ENCODE measurements around the gene EPAS1. TPM values are rescaled to one million over a fixed set of nuclear protein-coding genes. Genes with fewer than 3 reads are reported as not detected.

Gene EPAS1
- total and polyA plus RNA-seq, 9 of the 15 experiments (the other 6 are each of a cell fraction or from before 2014, with no cell fraction given) = 0.25 to 11.2 (median 4.1) TPM

DNA sequence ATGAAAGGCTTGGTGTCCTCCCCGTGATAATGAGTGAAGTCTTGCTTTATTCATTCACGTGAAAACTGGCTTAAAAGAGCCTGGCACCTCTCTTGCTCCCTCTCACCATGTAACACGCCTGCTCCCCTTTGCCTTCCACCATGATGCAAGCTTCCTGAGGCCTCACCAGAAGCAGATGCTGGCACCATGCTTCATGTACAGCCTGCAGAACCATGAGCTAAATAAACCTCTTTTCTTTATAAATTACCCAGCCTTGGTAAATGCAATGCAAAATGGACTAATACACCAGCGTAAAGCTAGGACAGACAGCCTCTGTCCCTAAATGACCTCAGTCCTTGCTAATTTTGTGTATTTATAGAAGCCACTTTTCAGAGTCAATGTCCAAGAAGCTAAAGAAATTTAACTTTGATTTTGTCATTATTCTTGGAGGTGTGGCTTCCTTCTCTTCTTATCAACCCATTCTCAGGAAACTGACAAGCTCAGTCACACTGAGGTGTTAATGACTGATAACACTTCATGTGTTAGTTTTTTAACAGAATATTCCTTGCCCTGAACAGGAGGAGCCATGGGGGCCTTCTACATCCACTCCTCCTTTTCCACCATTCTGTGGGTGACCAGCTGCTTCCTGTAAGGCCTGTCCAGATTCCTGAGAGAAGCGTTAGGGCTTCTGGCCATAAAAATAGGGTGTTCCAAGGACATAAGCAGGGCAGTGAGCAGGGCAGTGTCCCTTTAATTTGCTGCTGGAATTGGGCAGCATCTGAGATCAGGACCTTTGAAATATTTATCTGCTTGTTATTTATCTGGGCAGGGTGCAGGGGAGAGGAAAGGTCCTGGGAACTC is 38.0 kb upstream of the EPAS1 start (continued):
- TF ChIP-seq, protein P1, sequence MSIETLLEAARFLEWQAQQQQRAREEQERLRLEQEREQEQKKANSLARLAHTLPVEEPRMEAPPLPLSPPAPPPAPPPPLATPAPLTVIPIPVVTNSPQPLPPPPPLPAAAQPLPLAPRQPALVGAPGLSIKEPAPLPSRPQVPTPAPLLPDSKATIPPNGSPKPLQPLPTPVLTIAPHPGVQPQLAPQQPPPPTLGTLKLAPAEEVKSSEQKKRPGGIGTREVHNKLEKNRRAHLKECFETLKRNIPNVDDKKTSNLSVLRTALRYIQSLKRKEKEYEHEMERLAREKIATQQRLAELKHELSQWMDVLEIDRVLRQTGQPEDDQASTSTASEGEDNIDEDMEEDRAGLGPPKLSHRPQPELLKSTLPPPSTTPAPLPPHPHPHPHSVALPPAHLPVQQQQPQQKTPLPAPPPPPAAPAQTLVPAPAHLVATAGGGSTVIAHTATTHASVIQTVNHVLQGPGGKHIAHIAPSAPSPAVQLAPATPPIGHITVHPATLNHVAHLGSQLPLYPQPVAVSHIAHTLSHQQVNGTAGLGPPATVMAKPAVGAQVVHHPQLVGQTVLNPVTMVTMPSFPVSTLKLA (conservative IDR thresholded peaks at IDR 0.05) = no peak
- TF ChIP-seq RBM34 (IDR thresholded peaks at IDR 0.05; ENCODE audit: borderline replicate concordance, insufficient read depth, low read length) = no peak
- no peak; a peak in 1 of 4 replicates for TF ChIP-seq ARNT (IDR thresholded peaks at IDR 0.05)
- TF ChIP-seq ZNF507 (tag; conservative IDR thresholded peaks at IDR 0.05) = 0 out of 2 replicates have a peak, but pooled peaks have one; percentile 18
- TF ChIP-seq, protein P2, sequence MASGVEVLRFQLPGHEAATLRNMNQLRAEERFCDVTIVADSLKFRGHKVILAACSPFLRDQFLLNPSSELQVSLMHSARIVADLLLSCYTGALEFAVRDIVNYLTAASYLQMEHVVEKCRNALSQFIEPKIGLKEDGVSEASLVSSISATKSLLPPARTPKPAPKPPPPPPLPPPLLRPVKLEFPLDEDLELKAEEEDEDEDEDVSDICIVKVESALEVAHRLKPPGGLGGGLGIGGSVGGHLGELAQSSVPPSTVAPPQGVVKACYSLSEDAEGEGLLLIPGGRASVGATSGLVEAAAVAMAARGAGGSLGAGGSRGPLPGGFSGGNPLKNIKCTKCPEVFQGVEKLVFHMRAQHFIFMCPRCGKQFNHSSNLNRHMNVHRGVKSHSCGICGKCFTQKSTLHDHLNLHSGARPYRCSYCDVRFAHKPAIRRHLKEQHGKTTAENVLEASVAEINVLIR (CRISPR knock-in tag; IDR thresholded peaks at IDR 0.05) = no peak
- TF ChIP-seq RBM25 (IDR thresholded peaks at IDR 0.05; ENCODE audit: low read depth, low read length, severe bottlenecking) = no peak
- TF ChIP-seq MTF1 (CRISPR knock-in tag; IDR thresholded peaks at IDR 0.05; ENCODE audit: borderline replicate concordance) = no peak
- no peak for TF ChIP-seq ZSCAN32 (CRISPR knock-in tag; IDR thresholded peaks at IDR 0.05)
- TF ChIP-seq CBX8 (IDR thresholded peaks at IDR 0.05; ENCODE audit: borderline replicate concordance, extremely low read depth, low read depth, low read length, poor library complexity, severe bottlenecking) = no peak
- peak; percentile 93 for TF ChIP-seq ARID1B (IDR thresholded peaks at IDR 0.05)
- TF ChIP-seq L3MBTL2 (IDR thresholded peaks at IDR 0.05) = peak; percentile 41; the same call in 1 of the 2 replicates
- peak; percentile 82 to 88 for TF ChIP-seq KDM1A (IDR thresholded peaks at IDR 0.05)
- TF ChIP-seq, protein P3, sequence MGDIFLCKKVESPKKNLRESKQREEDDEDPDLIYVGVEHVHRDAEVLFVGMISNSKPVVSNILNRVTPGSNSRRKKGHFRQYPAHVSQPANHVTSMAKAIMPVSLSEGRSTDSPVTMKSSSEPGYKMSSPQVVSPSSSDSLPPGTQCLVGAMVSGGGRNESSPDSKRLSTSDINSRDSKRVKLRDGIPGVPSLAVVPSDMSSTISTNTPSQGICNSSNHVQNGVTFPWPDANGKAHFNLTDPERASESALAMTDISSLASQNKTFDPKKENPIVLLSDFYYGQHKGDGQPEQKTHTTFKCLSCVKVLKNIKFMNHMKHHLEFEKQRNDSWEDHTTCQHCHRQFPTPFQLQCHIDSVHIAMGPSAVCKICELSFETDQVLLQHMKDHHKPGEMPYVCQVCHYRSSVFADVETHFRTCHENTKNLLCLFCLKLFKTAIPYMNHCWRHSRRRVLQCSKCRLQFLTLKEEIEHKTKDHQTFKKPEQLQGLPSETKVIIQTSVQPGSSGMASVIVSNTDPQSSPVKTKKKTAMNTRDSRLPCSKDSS (IDR thresholded peaks at IDR 0.05; ENCODE audit: low read depth, partially characterized antibody) = no peak
- TF ChIP-seq, protein P4, sequence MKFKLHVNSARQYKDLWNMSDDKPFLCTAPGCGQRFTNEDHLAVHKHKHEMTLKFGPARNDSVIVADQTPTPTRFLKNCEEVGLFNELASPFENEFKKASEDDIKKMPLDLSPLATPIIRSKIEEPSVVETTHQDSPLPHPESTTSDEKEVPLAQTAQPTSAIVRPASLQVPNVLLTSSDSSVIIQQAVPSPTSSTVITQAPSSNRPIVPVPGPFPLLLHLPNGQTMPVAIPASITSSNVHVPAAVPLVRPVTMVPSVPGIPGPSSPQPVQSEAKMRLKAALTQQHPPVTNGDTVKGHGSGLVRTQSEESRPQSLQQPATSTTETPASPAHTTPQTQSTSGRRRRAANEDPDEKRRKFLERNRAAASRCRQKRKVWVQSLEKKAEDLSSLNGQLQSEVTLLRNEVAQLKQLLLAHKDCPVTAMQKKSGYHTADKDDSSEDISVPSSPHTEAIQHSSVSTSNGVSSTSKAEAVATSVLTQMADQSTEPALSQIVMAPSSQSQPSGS (CRISPR knock-in tag; IDR thresholded peaks at IDR 0.05) = no peak
- TF ChIP-seq, protein P5, sequence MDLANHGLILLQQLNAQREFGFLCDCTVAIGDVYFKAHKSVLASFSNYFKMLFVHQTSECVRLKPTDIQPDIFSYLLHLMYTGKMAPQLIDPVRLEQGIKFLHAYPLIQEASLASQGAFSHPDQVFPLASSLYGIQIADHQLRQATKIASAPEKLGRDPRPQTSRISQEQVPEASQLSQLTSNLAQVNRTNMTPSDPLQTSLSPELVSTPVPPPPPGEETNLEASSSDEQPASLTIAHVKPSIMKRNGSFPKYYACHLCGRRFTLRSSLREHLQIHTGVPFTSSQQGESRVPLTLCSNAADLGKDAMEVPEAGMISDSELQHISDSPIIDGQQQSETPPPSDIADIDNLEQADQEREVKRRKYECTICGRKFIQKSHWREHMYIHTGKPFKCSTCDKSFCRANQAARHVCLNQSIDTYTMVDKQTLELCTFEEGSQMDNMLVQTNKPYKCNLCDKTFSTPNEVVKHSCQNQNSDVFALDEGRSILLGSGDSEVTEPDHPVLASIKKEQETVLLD (IDR thresholded peaks at IDR 0.05) = no peak
- TF ChIP-seq, protein P6, sequence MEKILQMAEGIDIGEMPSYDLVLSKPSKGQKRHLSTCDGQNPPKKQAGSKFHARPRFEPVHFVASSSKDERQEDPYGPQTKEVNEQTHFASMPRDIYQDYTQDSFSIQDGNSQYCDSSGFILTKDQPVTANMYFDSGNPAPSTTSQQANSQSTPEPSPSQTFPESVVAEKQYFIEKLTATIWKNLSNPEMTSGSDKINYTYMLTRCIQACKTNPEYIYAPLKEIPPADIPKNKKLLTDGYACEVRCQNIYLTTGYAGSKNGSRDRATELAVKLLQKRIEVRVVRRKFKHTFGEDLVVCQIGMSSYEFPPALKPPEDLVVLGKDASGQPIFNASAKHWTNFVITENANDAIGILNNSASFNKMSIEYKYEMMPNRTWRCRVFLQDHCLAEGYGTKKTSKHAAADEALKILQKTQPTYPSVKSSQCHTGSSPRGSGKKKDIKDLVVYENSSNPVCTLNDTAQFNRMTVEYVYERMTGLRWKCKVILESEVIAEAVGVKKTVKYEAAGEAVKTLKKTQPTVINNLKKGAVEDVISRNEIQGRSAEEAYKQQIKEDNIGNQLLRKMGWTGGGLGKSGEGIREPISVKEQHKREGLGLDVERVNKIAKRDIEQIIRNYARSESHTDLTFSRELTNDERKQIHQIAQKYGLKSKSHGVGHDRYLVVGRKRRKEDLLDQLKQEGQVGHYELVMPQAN (IDR thresholded peaks at IDR 0.05; ENCODE audit: borderline replicate concordance) = no peak
- TF ChIP-seq RAD51 (IDR thresholded peaks at IDR 0.05; ENCODE audit: borderline replicate concordance, low read depth) = no peak
